Colonic mucosa (tissue), 4 donors: ENCODE results near the gene SLC7A4. TPM values are rescaled to one million over a fixed set of nuclear protein-coding genes. Genes with fewer than 3 reads are reported as not detected.

Experiments
- DNase-seq: peaks from one replicate; pipeline ENCODE4 v3.0.0-alpha.2; 2020
- H3K27ac ChIP-seq: fragments of 200-600 bp; one replicate; pipeline ENCODE4 v1.8.0; 2021
- H3K27me3 ChIP-seq: fragments of 200-600 bp; one replicate; pipeline ENCODE4 v1.8.0; 2021
- H3K36me3 ChIP-seq: fragments of 200-600 bp; one replicate; pipeline ENCODE4 v1.8.0; 2021
- H3K4me1 ChIP-seq: fragments of 200-600 bp; one replicate; pipeline ENCODE4 v1.8.0; 2021; ENCODE audit warnings: mild to moderate bottlenecking
- H3K4me3 ChIP-seq: fragments of 200-600 bp; one replicate; pipeline ENCODE4 v1.8.0; 2021
- H3K9ac ChIP-seq, 2 donors: one replicate each; pipeline ENCODE4 v1.7.0; 2013; ENCODE audit warnings: control low read depth in 2 of 2, low read depth in 2 of 2, low read length in 2 of 2
- H3K9me3 ChIP-seq: fragments of 200-600 bp; one replicate; pipeline ENCODE4 v1.8.0; 2021
- intact Hi-C: fragments of 100-400 bp; cut with DNase I; formaldehyde crosslinking; loops from one replicate; pipeline ENCODE4 v1.14.1; 2022
- total RNA-seq, 2 donors: library from RNA; stranded (reverse); fragmentation: NEBNext Ultra II Directional in 1 of 2; extraction: Animal tissue kit (Norgen Biotek cat#: 25700) in 1 of 2; gene quantifications; one replicate each; pipeline ENCODE4 v1.2.1, GENCODE V29; 2021
- TF ChIP-seq, protein P1 (sequence below): fragments of 200-600 bp; IDR thresholded peaks from one replicate; pipeline ENCODE4 v1.8.0; 2022; ENCODE audit warnings: antibody characterized with exemption, mild to moderate bottlenecking
- donor health status: healthy.
- donor health status: DM: no; HTN: no; CAD: no.
- donor health status: DM: no; HTN: no; CAD: no.

SLC7A4 gene
- total RNA-seq, 2 donors from 2014 or later, result 3.3 to 3.9 TPM

DNA sequence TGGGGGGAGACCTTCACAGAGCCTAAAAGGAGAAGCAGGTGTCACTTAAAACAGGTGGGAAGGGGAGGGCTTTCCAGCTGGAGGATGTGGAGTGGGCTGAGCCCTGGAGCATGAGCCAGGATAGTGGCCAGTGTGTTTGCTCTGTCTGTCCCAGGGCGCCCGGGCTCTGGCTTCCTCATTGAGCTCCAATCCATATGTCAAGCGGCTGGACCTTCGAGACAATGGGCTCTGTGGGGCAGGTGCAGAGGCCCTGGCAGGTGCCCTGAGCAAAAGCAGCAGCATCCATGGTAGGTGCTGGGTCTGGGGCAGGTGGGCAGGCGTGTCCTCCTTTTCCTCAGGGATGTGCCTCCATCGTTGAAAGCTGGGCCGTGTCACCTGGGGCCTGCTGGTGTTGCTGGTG, 15.4 kb upstream of the SLC7A4 start:
- Histone ChIP-seq H3K4me3 (no peak overlapping the region), H3K36me3 (no peaks in the 10 kb centered on the region), H3K27ac (no peak overlapping the region), H3K27me3 (no peaks in the 10 kb centered on the region), H3K4me1 (peaks cover 10% of the 10 kb centered on the region), H3K9ac (no peak overlapping the region), H3K9me3 (no peaks in the 10 kb centered on the region)
- no peak for DNase-seq
- intact Hi-C loops, result no loop called here
- TF ChIP-seq, protein P1, sequence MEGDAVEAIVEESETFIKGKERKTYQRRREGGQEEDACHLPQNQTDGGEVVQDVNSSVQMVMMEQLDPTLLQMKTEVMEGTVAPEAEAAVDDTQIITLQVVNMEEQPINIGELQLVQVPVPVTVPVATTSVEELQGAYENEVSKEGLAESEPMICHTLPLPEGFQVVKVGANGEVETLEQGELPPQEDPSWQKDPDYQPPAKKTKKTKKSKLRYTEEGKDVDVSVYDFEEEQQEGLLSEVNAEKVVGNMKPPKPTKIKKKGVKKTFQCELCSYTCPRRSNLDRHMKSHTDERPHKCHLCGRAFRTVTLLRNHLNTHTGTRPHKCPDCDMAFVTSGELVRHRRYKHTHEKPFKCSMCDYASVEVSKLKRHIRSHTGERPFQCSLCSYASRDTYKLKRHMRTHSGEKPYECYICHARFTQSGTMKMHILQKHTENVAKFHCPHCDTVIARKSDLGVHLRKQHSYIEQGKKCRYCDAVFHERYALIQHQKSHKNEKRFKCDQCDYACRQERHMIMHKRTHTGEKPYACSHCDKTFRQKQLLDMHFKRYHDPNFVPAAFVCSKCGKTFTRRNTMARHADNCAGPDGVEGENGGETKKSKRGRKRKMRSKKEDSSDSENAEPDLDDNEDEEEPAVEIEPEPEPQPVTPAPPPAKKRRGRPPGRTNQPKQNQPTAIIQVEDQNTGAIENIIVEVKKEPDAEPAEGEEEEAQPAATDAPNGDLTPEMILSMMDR, result no peak

DNA sequence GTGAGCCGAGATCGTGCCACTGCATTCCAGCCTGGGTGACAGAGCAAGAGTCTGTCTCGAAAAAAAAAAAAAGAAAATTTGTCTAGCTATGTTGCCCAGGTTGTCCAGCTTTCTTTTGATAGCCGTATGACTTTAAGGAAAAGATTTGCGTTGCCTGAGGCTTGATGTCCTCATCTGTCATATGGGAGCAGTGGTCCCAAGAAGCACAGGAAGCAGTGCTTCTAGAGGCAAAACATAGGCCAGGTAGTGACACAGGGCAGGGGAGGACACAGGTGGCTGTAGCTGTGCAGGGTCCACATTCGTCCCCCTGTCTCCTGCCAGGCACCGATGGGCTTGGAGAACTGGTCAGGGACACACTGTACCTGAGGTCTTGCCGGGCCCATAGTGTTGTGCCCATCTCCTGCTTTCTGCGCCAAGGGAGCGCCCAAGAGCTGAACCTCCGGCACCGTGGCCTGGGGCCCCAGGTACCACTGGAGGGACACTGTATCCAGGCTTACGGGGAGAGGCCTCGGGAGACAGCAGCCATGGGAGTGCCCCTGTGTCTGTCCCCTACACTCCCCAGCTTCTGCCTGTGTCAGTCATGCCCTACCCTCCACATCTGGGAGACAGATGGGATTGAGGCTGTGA, 14.8 kb upstream of the SLC7A4 start:
- no peaks in the 10 kb centered on the region for H3K36me3 ChIP-seq
- H3K9me3 ChIP-seq, result no peaks in the 10 kb centered on the region
- no peak overlapping the region for H3K4me3 ChIP-seq
- no peak for DNase-seq
- H3K27me3 ChIP-seq, result no peaks in the 10 kb centered on the region
- H3K4me1 ChIP-seq, result peaks cover 10% of the 10 kb centered on the region
- H3K9ac ChIP-seq, result no peak overlapping the region
- TF ChIP-seq, protein P1, result no peak
- intact Hi-C loops, result no loop called here
- H3K27ac ChIP-seq, result no peak overlapping the region

- Histone ChIP-seq H3K9ac (no peak within 1 kb of the TSS), H3K27ac (no peak within 1 kb of the TSS), H3K4me3 (peak within 1 kb of the TSS; percentile 26), H3K27me3 (no peaks in the 10 kb centered on the region), H3K36me3 (no peaks in the 10 kb centered on the region), H3K9me3 (no peaks in the 10 kb centered on the region), H3K4me1 (peaks cover 10% of the 10 kb centered on the region)
- intact Hi-C loops, result no loop called here
- DNase-seq, result peak; percentile 88
- TF ChIP-seq, protein P1, result no peak
Observed at GRCh38 chr22:21045585-21046294, 13.4 kb upstream of the SLC7A4 start, which contains the start of gene LRRC74B. LRRC74B (plus strand) TSS chr22:21045946; CDS start chr22:21045987, 41 bp downstream.

DNA sequence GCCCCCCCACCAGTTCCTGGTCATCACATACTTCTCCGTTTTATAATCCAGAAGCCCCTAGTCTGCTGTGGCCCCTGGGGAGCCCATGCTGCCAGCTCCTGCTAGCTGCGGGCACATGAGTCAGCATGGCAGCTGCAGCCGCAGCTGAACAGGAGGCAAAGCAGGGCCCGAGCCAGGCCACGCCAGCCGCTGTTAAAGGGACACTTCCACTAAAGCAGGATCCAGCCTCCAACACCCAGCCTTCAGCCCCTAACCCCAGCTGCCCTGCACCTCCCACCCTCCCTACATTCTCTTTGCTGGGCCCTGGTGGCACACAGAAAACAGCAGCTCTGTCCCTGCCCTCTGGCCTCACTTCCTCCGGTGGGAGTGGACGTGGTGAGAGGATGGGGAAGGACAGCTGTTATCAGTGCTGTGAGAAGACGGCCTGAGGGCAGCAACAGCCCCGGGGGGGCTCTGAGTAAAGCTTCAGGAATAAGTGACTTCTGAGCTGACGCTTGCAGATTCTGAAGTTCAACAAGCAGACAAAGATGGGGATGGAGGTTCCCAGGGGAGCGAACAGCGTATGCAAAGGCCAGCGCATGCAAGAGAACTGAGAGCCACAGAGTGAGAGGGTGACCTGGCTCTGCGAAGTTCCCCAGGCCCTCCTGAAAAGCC, 12.7 kb upstream of the SLC7A4 start:
- Histone ChIP-seq H3K9me3 (no peaks in the 10 kb centered on the region), H3K27ac (no peak overlapping the region), H3K27me3 (no peaks in the 10 kb centered on the region), H3K9ac (no peak overlapping the region), H3K4me1 (peaks cover 10% of the 10 kb centered on the region), H3K36me3 (no peaks in the 10 kb centered on the region), H3K4me3 (peak overlapping the region; percentile 26)
- TF ChIP-seq, protein P1, result no peak
- intact Hi-C loops, result no loop called here
- DNase-seq, result no peak

DNA sequence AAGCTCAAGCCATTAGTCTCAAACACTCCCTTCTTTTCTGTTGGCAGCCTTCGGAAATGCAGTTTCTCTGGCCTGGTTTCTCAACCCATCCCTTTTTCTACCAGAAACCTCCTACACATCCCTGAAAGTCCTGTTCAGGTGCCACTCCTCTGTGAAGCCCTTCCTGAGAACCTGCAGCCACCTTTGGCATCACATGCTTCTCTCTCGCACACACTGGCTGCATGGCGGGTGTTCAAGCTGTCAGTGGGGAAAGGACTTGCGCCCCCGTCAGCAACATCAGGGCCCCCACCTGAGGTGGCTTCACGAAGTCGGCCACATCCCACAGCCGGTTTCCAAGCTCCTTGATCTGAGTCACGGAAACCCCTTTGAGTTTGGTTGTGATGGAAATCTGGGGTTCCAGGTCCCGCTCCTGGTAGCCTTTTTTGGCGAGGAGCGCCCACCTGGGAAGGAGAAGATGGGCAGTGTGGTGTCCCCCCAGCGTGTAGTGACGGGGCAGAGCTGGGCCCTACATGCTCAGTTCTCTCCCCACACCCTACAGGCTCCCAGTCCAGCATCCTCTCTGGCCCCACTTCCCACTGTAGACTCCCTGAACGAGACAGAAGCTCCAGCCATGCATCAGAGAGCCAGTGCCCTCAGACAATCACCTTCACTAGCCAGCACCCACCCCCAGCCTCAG, 11.6 kb upstream of the SLC7A4 start:
- H3K36me3 ChIP-seq, result no peaks in the 10 kb centered on the region
- H3K27me3 ChIP-seq, result no peaks in the 10 kb centered on the region
- H3K9ac ChIP-seq, result no peak overlapping the region
- intact Hi-C loops, result no loop called here
- H3K4me3 ChIP-seq, result no peak overlapping the region
- TF ChIP-seq, protein P1, result no peak
- no peaks in the 10 kb centered on the region for H3K9me3 ChIP-seq
- peaks cover 10% of the 10 kb centered on the region for H3K4me1 ChIP-seq
- H3K27ac ChIP-seq, result no peak overlapping the region
- no peak for DNase-seq
